ENCODE results near the gene SPINK14.

Gene SPINK14

GRCh38 chr5:148202531-148203203, 34.3 kb downstream of the SPINK14 start, which contains the start of gene SPINK6:
SPINK6 (plus strand) TSS chr5:148203042; CDS start chr5:148203097, 55 bp downstream.
- DNase-seq = no peak

- no peak for DNase-seq
Observed at GRCh38 chr5:148205044-148205806, 36.9 kb downstream of the SPINK14 start.

- DNase-seq = no peak
Observed at GRCh38 chr5:148205865-148206264, 37.5 kb downstream of the SPINK14 start.

GRCh38 chr5:148206620-148207019, 38.3 kb downstream of the SPINK14 start:
- no peak for DNase-seq

- DNase-seq = no peak
Observed at GRCh38 chr5:148208226-148208625, 39.9 kb downstream of the SPINK14 start.

- DNase-seq = no peak
Observed at GRCh38 chr5:148209151-148209770, 40.9 kb downstream of the SPINK14 start.

GRCh38 chr5:148214665-148215185, 46.4 kb downstream of the SPINK14 start:
- no peak for DNase-seq

- no peak for DNase-seq
Observed at GRCh38 chr5:148221508-148221907, 53.2 kb downstream of the SPINK14 start.

- no peak for DNase-seq
Observed at GRCh38 chr5:148224117-148224742, 55.9 kb downstream of the SPINK14 start.

Measured in CD4-positive, alpha-beta T cell treated with Interferon alpha-2 for 1 hour (primary cell).